Left renal cortex interstitium (tissue), 4 donors: ENCODE data around the gene SOCS3. TPM values are rescaled to one million over a fixed set of nuclear protein-coding genes. Genes with fewer than 3 reads are reported as not detected.
A peak's percentile ranks its signal among the peaks of the same experiment; 100 is the strongest.

Source experiments
- DNase-seq, 4 donors: peaks; one replicate each; pipeline ENCODE4 v3.0.0-alpha.2; 2013; ENCODE audit warnings: low read depth in 4 of 4, low spot score in 2 of 4, missing footprints in 1 of 4
- polyA plus RNA-seq, 4 donors: library from polyadenylated mRNA; unstranded; fragments of 120-200 nt; gene quantifications; one replicate each; pipeline ENCODE4 v1.2.1, GENCODE V29; 2013; ENCODE audit not compliant: insufficient read length in 4 of 4

The SOCS3 gene
- polyA plus RNA-seq, 4 donors: 6.9 to 43.3 (median 8.7) TPM

DNA sequence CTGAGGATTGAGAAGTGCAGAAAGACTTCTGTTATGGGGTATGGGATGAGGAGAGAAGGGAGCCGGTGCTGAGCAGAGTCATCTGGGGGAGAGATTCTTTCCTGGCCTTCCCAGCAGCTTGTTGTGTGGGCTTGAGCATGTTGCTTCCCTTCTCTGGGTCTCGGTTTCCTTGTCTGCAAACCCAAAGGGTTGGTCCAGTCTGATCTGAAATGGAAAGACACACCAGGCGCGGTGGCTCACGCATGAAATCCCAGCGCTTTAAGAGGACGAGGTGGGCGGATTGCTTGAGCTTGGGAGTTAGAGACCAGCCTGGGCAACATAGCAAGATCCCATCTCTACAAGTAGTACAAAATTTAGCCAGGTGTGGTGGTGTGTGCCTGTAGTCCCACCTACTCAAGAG lies 6.0 kb downstream of the SOCS3 start:
- no peak for DNase-seq

DNA sequence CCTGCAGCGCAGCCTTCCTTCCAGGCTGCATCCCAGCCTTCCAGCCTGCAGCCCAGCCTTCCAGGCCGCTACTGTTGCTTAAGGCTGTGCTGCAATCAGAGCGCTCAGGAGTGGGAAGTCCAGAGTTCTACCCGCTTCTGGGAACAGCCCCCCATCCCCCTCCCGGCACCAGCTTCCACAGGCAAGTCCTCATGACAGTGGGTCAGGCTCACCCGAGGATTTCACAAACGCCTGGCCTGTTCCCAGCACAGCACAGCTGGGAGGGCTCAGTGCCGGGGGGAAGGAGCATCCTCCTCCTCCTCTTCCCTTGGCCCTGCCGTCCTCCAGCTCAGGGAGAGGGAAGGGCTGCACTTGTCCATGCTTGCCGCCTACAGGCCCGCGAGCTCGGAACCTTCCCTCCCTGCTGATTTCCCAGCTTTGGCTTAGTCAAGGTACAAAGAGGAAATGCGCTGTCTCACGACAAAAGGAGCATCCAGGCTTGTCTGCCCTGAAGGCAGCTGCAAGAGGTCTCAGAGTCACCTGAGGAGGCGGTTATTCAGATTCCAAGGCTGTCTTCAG lies 8.3 kb downstream of the SOCS3 start:
- no peak for DNase-seq

DNA sequence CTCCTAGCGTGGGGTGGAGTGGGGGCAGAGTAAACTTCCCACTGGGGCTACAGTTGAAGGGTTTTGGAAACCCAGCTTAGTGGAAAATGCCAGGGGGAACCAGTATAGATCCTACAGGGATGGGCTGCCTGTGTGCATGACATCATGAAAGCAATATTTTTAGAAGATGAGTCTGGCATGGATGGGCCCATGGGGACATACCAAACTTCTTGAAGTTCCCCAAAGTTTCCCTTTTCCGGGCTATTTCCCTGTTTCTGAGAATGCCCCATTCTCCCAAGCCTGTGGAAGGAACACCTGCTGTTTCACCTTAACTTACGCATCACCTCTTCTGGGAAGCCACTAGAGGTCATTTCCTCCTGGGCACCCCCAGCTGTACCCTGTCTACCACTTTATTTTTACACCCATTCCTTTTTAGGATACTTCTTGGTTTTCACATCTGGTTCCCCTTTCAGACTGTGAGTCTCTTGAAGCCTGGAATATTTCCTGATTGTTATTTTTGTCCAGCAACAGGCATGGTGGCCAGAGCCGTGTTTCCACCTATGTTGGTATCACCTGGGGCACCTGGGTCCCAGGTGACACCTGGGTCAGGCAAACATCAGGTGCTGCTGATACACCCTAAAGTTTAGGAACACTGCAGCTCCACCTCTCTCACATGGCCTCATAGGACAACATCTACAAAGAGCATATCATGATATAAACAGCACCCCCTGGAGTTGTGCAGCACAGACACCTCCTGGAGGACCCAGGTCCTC lies 9.8 kb downstream of the SOCS3 start:
- DNase-seq: no peak

DNA sequence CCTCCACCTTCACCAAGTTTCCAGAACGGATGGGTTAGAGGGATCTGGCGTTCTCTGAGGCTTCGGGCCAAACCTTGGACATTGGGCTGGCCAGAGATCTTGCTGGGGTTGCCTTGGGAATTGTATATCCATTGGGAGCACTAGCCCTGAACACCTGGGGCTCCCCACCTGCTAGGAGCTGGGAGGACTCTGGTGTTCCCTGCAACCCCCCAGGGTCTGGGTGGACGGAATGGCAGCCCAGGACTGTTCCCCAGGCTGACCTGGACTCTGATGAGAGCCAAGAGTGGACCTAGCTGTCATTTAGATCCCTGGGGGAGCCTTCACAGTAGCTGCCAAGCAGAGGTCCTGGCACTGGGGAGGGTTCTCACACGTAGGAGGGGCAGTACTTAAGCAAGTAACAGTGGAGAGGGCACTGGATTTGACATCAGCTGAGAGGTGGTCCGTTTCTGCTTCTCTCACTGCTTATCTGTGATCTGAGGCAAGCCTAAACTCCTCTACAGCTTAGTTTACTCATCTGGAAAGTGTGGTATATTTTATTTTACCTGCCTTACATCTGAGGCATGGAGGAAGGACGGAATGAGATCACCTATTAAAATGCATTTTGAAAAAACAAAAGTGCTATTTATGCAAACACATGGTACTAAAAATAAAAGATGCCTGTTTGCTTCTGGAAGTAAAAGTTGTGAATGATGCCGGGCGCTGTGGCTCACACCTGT lies 11.7 kb downstream of the SOCS3 start:
- no peak for DNase-seq

DNA sequence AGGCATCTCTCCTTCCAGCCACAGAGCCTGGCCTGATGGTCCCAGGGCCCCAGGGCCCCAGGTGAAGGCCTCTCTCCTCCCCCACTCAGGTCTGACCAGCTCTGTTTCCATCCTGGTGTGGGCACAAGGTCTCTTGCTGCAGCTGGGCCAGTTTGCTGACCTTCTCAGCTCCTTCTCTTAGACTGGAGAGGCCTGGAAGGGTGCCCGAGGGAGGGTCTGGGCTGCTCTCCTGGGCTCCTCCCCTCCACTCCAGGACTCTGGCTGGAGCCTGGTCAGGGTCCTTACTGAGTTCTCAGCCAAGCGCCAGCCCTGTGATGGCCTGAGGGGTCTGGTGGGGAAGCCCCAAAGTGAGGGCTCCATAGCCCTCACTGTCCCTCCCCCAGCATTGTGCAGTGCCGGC lies 12.4 kb downstream of the SOCS3 start:
- no peak for DNase-seq

DNA sequence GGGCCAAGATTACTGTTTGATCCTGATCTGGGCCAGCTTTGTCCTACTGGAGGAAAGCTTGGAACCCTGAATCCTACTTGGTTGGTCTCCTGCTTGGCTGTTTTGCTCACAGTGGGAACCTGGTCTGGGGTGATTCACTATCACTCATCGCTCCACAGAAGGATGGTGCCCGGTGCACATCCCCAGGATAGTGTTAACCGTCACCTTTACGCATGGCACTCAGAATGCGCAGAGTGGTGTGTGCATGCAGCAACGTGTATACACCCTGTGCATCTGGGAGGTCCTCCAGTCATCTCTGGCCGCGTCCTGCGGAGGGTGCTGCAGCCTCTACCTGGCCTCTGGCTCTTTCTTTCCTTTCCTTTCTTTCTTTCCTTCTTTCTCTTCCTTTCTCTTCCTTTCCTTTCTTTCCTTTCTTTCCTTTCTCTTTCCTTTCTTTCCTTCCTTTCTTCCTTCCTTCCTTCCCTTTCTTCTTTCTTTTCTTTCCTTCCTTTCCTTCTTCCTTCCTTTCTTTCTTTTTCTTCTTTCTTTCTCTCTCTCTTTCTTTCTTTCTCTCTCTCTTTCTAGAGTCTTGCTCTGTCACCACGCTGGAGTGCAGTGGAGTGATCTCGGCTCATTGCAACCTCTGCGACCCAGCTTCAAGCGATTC lies 13.1 kb downstream of the SOCS3 start:
- DNase-seq: no peak

DNA sequence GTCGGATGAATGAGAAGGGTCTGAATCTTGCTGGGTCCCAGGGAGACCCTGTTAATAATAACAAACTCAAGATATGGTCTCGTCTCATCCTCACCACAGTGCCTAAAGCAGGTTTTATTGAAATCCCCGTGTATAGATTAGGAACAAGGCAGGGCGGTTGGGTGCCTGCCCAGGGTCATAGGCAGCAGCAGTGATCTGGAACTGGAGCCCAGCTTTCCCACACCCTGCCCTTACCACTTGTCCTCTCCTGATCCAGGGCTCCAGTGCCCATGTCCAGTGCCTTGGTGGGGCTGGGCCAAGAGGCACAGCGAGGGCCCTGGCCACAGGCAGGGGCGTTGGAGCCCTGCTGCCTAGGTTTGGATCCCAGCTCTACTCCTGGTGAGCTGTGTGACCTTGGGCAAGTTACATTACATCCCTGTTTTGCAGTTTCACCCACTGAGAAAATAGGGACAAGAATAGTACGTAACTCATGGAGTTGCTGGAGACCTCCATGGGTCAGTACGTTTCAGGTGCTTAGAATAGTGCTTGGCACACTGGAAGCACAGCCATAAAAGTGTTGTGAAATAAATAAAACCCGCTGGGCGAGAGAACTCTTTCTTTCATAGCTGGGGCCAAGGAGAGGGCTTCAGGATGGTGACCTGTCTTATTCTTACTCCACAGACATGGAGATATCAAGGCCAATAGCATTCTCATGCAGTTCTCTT lies 13.9 kb downstream of the SOCS3 start:
- DNase-seq: no peak

DNA sequence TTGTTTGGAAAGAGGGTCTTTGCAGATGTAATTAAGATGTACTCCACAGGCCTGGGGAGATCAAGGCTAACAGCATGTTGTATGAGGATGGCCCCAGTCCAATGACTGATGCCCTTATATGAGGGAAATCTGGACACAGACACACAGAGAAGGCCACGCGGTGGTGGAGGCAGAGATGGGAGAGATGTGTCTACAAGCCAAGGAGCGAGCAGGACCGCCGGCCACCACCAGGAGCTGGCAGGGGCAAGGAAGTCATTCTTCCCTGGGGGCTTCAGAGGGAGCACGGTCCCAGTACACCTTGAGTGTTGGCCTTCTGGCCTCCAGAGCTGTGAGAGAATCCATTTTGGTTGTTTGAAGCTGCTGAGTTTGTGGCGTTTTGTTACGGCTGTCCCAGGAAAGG lies 14.7 kb downstream of the SOCS3 start:
- no peak for DNase-seq

DNA sequence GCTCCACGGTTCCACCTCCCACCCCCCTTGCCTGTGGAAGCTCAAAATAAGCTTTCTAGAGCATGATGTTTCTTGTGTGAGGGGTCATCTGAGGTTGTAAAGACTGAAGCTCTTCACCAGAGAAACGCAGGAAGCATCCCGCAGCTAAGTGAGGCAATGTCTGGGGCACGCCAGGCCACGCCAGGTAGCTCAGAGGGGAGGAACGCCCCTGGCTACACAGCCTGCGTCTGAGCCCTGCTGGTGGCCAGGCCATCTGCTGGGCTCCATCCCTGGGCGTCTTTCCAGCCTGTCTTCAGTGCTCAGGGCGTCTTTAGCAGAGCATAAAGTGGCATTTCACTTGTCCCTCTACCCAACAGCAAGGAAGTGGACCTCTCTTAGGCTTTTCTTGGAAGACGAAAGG lies 15.2 kb downstream of the SOCS3 start:
- no peak for DNase-seq

DNA sequence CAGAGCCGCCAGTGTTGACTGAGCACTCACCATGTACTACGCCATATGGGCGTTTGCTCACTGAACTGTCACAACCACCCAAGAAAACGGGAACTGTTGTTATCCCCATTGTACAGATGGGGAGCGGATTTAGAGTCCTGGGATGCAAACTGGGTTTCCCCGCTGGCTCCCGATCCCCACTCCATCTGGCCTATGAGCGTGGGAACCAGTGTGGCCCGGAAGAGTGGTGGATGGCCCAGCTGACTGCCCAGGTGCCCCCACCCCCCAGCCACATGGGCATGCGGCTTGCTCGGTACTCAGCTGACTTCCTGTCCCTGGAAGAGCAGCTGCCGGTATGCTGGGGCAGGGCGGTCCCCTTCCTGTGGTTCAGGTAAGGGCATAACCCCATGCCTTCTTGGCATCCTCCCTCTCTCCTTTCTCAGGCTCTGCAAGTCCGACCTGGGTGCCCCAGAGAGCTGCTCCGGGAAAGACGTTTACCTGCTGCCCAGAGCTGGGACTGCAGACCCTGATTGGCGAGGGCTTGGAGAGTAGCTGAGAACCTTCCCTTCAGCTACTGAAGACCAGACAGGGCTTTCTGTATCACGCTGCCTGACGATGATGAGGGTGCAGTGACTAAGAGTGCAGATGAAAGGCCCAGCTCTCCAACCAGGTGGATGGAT lies 16.2 kb downstream of the SOCS3 start:
- no peak for DNase-seq

DNA sequence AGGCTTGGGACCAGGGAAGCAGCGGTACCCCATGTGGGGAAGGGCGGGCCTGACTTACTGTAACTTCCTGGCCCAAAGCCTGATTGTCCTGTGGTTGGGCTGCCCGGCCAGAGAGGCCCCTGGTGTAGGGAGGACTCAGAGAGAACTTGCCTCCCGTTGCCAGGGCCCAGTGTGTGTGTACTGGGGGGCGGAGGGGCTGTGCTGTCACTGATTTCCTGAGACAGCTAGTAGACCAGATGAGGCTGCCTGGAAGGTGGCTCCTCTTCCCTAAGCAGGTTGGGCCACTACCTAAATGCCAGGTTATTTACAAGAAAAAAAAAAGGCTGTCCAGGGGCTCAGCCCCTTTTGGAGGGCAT lies 16.7 kb downstream of the SOCS3 start:
- DNase-seq: no peak

DNA sequence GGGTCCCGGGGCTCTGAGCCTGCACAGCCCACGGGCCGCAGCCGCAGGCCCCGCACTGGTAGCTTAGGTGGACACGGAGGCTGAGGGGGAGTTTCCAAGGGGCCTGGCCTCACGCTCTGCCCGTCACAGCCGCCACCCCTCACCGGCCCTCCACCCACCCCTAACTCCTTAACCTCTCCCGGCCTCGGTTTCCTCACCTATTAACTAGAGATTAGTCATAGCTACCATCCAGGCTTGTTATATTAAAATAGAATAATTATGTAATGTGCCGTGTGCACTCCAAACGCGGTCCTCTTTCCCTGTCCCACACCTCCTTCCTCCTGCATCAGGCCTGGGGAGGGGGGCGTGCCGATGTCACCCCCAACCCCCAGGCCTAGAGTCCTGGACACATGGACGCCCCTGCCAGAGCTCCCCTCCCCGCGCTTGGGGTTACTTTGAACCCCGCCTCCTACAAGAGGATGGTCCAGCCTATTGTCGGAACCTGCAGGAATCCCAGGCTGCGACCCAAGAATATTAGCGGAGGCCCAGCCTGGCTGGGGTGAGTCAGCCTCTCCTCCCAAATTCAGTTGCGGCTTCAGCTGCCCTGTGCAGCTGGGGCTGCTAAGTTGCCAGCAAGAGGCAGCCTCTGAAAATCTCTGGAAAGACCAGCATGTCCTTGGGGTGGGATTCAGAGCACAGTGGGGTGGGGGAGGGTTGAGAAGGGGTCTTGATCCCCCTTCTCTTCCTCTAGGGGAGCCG lies 17.3 kb downstream of the SOCS3 start:
- no peak for DNase-seq

DNA sequence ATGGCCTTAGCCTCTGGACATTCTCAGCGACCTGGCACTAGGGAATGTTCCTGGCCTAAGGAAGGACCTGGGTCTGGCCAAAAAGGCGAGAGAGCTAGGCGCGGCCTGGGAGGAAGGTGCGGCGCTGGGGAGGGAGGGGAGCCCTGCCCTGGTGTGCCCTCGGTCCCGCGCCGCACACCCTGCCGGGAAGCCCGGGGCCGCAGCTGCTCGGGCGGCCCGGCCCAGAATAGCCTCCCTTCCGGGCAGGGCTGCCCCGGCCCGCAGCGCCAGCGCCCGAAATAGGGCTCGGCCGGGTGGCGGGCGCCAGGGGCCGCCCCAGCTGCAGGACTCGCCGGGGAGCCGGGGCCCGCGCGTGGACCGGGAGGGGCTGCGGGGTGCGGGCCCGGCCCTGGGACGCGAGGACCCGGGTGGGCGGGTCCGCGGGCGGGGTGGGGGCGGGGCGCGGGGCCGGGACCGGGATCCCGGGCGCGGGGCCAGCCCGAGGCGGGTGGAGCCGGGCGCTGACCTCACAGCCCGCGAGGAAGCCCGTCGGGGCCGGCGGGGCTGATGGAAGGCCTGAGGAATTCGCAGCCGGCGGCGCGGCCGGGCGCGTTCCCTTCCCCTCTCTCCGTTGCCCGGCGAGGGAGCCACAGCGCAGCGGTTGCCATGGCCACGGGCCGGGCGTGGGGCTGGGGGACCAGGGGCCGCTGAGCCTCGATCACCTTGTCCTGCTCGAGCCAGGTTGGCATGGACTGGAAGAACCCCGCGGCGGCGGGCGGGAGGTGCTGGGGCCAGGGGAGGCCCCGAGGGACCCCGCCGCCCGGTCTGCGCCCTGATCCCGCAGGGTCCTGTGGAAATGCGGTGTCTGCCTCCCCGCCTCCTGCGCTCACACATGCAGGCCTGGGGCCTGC lies 18.1 kb downstream of the SOCS3 start:
- DNase-seq: peak in 3 of 4 donors; percentile 54 to 63 (median 57)

DNA sequence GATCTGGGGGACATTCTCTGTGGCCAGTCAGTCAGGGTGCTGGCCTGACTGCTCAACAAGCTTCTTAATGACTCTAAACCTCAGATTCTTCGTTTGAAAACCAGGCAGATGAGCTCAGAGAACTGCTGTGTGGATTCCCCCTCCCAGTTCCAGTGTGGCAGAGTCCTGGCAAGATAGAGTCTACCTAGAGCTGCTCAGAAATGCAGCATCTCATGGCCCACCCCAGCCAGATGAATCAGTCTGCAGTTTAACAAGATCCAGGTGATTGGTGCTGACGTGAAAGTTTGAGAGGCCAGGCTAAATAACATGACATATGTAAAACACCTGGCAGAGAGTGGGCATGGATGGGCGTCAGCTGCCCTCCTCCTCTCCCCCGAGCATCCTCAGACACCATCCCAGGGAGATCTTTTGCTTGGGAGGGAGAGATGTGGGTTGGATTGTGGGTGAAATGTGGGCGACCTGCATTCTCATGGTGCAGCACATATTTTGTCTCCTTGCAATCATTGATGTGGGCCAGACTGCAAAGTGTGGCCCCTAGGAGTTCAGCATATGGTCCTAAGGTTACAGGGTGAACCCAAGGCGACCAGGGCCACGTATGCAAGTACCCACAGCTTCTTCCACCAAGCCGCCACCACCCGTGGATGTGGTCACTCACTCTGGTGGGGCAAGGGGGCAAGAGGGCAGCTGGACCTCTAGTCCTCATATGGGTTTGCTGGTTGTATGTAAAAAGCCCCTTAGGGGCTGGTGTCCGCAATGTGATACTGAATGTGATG lies 19.5 kb downstream of the SOCS3 start:
- no peak for DNase-seq

DNA sequence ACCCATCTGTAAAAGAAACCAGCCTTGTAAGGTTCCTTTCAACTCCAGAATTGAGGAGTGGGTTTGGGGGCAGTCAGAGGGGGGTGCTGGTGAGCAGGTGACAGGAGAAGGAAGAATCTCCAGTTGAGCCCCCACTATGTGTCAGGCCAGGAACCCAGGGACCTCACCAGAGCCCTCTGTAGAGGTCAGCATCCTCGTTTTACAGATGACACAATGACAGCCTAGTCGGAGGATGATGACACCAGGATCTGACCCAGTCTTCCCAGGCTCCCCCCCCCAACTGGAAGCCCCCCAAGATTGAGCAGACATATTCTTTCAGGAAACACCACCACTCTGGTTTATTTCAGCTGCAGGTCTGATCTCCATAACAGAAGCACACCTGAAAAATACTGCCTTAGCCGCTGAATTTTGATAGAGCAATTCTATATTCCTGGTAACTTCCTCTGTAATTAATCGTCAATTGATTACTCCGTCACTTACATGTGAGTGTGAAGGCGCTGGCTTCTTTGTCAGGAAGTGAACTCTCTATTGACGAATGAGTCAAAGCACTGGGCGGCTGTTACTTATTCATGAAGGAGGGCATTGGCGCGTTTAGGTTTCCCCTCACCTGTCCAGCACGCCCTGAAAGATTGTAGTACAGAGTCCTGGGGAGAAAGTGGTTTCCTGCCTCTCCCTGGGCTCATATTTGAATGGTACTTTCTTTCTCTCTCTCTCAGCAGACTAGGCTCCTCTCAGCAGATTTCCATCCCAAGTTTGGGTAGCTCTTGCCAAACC lies 21.2 kb downstream of the SOCS3 start:
- no peak for DNase-seq

DNA sequence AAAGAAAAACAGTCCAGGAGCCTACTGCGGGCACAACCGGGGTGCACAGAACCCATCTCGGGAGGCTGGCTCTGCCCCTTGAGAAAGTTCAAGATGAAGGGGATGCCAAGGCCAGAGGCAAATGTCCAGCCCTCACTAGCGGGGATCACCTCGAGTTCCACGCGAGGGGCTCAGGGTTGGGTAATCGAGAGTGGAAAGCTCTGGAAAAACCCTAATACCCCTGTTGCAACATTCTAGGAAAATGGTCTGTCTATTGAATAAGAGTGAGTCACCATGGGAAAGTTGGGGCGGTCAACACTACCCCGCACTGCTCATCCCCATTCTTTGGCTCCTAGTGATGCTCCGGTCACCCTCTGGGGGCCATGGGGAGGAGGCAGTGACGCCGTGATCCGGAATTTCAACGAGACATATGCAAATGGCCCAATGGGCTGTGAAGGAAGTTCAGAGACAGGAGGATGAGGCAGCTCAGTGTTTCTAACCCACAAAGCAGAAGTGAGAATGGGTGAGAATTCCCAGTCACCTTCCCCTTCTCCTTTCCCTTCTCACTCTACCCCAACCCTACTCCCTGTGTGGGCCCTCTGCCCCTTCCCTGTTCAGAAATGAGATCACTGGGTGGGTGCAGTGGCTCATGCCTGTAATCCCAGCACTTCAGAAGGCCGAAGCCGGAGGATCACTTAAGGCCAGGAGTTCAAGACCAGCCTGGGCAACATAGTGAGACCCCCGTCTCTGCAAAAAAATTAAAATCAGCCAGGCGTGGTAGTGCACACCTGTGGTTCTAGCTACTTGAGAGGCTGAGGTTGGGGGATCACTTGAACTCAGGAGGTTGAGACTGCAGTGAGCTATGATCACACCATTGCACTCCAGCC lies 22.4 kb downstream of the SOCS3 start:
- no peak for DNase-seq
